GM10266 (cell line): ENCODE data around the gene PPFIA1.
"Not testable (repeated sequence)": the region's sequence is repeated elsewhere in the genome, so short reads cannot be mapped to it uniquely, and the experiment has no call there.

ENCODE experiments used
- DNase-seq: peaks from one replicate; pipeline ENCODE4 v3.0.0; 2012; ENCODE audit errors: extremely low spot score
- CTCF ChIP-seq: IDR thresholded peaks from 2 replicates; pipeline ENCODE4 v1.5.1; 2012; ENCODE audit warnings: mild to moderate bottlenecking, low read depth; ENCODE audit not compliant: control insufficient read depth, insufficient read depth; ENCODE audit errors: missing control alignments

Gene PPFIA1

DNA sequence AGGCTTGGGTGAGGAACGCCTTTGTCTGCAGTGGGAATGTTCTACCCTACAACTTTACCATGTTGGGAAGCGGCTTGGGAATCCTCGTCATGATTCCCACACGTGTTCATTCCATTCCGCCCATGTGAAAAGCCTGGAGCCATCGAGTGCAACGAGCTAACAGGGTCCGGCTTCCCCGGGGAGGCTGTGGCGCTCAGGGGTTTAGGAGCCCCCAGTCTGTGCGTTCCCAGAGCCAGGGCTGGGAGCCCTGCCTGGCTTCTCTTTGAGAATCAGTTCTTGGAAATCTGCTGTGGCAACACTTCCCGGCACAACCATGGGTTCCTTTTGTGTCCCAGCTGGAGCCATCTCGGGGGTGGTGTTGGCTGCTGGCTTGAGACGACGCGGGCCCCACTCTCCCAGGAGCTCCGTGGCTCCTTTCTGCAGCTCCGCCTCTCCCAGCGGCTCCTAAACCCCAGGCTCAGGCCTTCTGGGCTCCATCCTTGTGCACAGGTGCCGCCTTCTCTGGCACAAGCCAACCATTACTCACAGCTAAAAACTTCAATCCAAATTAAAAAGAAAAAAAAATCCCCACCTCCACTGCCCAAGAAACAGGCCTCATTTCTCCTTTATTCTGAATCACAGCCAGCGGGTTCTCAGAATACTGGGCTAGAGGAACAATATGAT, 18.7 kb upstream of the PPFIA1 start:
- TF ChIP-seq CTCF: no peak
- no peak for DNase-seq

GRCh38 chr11:70252844-70253243, 17.6 kb upstream of the PPFIA1 start:
- TF ChIP-seq CTCF: no peak
- DNase-seq: no peak

DNA sequence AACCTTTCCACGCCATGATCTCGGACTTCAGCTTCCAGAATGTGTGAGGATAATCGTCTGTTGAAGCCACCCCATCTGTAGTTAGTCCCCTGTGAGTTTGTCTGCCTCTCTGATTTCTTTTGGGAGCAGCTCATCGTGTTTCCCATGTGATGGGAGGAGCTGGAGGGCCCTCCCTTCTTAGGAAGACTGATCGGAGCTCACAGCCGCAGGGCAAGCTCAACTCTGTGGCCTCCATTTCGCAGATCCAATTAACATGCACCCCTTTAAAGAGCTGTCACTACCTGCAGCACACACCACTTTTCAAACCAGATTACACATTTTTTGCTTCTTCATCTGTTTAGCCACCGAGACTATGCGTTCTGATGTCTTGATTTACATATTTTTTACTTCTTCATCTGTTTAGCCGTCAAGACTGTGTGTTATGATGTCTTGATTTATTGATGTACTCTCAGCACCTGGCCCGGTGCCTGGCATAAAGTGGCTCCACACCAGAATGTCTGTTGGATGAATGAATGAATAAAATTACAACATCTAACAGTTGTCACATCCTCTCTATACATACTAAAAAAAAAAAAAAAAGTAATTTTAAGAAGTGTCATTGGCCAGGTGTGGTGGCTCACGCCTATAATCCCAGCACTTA, 14.9 kb upstream of the PPFIA1 start:
- TF ChIP-seq CTCF: no peak

DNA sequence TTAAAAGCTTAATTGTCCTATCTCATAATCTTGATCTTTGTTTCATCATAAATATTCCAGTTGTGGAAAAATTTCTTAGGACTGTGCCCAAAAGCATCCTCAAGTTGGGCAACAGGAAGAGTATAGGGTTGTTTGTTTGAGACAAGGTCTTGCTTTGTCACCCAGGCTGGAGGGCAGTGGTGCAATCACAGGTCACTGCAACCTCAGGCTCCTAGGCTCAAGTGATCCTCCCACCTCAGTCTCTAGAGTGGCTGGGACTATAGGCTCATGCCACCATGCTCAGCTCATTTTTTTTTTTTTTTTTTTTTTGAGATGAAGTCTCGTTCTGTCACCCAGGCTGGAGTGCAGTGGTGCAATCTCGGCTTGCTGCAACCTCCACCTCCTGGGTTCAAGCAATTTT, 11.4 kb upstream of the PPFIA1 start:
- DNase-seq: not testable (repeated sequence)

More for the DNA sequence above, 14.9 kb upstream of the PPFIA1 start:
- no peak for DNase-seq

DNA sequence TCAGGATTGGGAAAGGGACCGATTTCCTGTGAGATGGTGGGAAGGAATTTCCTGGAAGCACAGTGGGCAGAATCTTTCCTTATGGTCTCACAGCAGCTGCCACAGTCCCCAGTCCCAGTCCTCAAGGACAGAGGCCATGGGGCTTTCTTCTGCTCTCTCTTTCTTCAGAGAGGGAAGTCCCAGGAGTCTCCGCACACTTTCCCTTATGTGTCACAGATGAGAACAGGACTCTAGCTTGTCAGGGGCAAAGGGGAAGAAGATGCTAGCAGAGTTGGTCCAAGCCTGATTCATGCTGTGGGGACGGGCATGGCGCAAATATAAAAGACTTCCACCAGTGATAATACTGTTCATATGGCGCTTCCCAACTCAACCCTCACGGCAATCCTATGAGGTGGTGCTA, 7.5 kb upstream of the PPFIA1 start:
- DNase-seq: no peak
- no peak for TF ChIP-seq CTCF

DNA sequence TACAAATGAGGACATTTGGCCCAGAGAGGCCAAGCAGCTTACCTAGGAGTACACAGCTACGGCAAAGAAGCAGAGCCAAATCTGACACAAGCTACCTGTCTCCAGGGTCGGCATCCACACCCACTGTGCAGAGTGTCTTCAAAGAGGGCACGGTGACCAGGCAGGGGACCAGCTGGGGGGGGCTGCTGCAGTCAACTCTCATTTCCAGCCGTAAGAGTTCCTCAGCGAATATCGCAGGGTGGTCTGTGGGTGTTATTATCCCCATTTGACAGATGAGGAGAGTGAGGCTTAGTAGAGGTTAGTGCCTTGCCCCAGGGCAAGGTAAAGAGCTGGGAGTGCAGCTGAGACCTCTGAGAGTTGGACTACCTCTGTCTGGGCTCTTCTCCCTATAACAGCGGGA, 7.1 kb upstream of the PPFIA1 start:
- no peak for TF ChIP-seq CTCF
- no peak for DNase-seq

DNA sequence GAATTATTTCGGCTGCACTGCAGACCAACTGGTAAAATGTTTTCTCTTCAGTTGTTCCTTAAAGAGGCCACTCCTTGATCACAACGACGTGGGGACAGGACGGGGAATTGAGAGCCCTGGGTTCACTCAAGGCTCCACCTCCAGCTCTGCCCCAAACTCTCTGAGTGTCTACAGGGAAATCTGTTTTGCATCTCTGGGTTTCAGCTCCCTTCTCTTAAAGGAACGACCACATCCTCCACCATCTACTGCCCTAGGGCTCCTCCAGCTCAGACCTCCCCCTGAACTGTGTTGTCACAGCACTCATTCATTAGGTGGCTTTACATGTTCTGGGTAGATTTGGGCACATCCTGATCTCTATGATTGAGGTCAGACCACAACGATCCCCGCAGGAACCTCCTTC, 5.1 kb upstream of the PPFIA1 start:
- DNase-seq: peak; percentile 35
- no peak for TF ChIP-seq CTCF
